HCT116 (cell line): ENCODE measurements around the gene COL4A1.

Source experiments
- CEBPB ChIP-seq: IDR thresholded peaks from 2 replicates; pipeline ENCODE4 v1.6.1; 2012; ENCODE audit warnings: low read depth
- CTCF ChIP-seq, 3 experiments: fragments of 200-600 bp in 1 of 3; sonication (generic) in 1 of 3; IDR thresholded peaks in 2 of 3; conservative IDR thresholded peaks in 1 of 3; 2 replicates each; pipeline ENCODE4 v1.5.1; 2012 to 2017; ENCODE audit warnings: low read depth in 2 of 3, low read length in 2 of 3, antibody characterized with exemption in 1 of 3, borderline replicate concordance in 1 of 3, control low read depth in 1 of 3, mild to moderate bottlenecking in 1 of 3, mixed read lengths in 1 of 3, mixed run types in 1 of 3, moderate library complexity in 1 of 3; ENCODE audit not compliant: insufficient read depth in 1 of 3
- EGR1 ChIP-seq: IDR thresholded peaks from 2 replicates; pipeline ENCODE4 v1.6.1; 2012; ENCODE audit warnings: low read depth
- JUND ChIP-seq: IDR thresholded peaks from 2 replicates; pipeline ENCODE4 v1.6.1; 2012
- POLR2A ChIP-seq: IDR thresholded peaks from 2 replicates; pipeline ENCODE4 v1.7.0; 2011; ENCODE audit warnings: borderline replicate concordance; ENCODE audit not compliant: insufficient read depth, insufficient read length; ENCODE audit errors: extremely low read depth
- POLR2AphosphoS5 ChIP-seq: IDR thresholded peaks from 2 replicates; pipeline ENCODE4 v1.6.1; 2011; ENCODE audit warnings: mild to moderate bottlenecking, low read depth, low read length, moderate library complexity
- RAD21 ChIP-seq: IDR thresholded peaks from 2 replicates; pipeline ENCODE4 v1.6.1; 2012; ENCODE audit warnings: low read depth, mild to moderate bottlenecking
- SRF ChIP-seq: IDR thresholded peaks from 2 replicates; pipeline ENCODE4 v1.6.1; 2012; ENCODE audit warnings: low read depth
- YY1 ChIP-seq: IDR thresholded peaks from 2 replicates; pipeline ENCODE4 v1.6.1; 2011; ENCODE audit warnings: low read length, low read depth, moderate library complexity, mild to moderate bottlenecking; ENCODE audit not compliant: insufficient replicate concordance; ENCODE audit errors: extremely low read depth
- TF ChIP-seq, protein P1 (sequence below): IDR thresholded peaks from 2 replicates; pipeline ENCODE4 v1.6.1; 2011; ENCODE audit warnings: mild to moderate bottlenecking, low read length, moderate library complexity; ENCODE audit not compliant: insufficient replicate concordance; ENCODE audit errors: extremely low read depth
- TF ChIP-seq, protein P2 (sequence below): IDR thresholded peaks from 2 replicates; pipeline ENCODE4 v1.6.1; 2012; ENCODE audit warnings: low read depth

GRCh38 chr13:110349239-110349638 lies 42.3 kb upstream of the COL4A1 start:
- TF ChIP-seq, protein P1, sequence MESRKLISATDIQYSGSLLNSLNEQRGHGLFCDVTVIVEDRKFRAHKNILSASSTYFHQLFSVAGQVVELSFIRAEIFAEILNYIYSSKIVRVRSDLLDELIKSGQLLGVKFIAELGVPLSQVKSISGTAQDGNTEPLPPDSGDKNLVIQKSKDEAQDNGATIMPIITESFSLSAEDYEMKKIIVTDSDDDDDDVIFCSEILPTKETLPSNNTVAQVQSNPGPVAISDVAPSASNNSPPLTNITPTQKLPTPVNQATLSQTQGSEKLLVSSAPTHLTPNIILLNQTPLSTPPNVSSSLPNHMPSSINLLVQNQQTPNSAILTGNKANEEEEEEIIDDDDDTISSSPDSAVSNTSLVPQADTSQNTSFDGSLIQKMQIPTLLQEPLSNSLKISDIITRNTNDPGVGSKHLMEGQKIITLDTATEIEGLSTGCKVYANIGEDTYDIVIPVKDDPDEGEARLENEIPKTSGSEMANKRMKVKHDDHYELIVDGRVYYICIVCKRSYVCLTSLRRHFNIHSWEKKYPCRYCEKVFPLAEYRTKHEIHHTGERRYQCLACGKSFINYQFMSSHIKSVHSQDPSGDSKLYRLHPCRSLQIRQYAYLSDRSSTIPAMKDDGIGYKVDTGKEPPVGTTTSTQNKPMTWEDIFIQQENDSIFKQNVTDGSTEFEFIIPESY: no peak
- TF ChIP-seq POLR2A (no peak), POLR2AphosphoS5 (no peak), CTCF (IDR thresholded peaks at IDR 0.05 in 2 of 3, conservative IDR thresholded peaks at IDR 0.05 in 1 of 3; ENCODE audit: borderline replicate concordance in 1 of 3, insufficient read depth in 1 of 3, low read depth in 2 of 3, low read length in 2 of 3) (no peak), CEBPB (no peak), JUND (no peak), SRF (no peak), YY1 (no peak), RAD21 (no peak), EGR1 (no peak)
- TF ChIP-seq, protein P2, sequence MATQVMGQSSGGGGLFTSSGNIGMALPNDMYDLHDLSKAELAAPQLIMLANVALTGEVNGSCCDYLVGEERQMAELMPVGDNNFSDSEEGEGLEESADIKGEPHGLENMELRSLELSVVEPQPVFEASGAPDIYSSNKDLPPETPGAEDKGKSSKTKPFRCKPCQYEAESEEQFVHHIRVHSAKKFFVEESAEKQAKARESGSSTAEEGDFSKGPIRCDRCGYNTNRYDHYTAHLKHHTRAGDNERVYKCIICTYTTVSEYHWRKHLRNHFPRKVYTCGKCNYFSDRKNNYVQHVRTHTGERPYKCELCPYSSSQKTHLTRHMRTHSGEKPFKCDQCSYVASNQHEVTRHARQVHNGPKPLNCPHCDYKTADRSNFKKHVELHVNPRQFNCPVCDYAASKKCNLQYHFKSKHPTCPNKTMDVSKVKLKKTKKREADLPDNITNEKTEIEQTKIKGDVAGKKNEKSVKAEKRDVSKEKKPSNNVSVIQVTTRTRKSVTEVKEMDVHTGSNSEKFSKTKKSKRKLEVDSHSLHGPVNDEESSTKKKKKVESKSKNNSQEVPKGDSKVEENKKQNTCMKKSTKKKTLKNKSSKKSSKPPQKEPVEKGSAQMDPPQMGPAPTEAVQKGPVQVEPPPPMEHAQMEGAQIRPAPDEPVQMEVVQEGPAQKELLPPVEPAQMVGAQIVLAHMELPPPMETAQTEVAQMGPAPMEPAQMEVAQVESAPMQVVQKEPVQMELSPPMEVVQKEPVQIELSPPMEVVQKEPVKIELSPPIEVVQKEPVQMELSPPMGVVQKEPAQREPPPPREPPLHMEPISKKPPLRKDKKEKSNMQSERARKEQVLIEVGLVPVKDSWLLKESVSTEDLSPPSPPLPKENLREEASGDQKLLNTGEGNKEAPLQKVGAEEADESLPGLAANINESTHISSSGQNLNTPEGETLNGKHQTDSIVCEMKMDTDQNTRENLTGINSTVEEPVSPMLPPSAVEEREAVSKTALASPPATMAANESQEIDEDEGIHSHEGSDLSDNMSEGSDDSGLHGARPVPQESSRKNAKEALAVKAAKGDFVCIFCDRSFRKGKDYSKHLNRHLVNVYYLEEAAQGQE: no peak
